D721Med (cell line): Measurements from ENCODE around the gene COL12A1.

Source experiments
- DNase-seq: peaks from one replicate; pipeline ENCODE4 v3.0.0; 2011; ENCODE audit warnings: low spot score; ENCODE audit not compliant: insufficient read length
- FAIRE-seq: peaks from 2 replicates; lab custom pipeline; 2011; peaks lifted over from hg19 to GRCh38; lab: Jason Lieb, UNC
- CTCF ChIP-seq: IDR thresholded peaks from 2 replicates; pipeline ENCODE4 v1.5.1; 2012; ENCODE audit warnings: mild to moderate bottlenecking, control low read depth; ENCODE audit not compliant: insufficient read depth; ENCODE audit errors: missing control alignments

The COL12A1 gene

DNA sequence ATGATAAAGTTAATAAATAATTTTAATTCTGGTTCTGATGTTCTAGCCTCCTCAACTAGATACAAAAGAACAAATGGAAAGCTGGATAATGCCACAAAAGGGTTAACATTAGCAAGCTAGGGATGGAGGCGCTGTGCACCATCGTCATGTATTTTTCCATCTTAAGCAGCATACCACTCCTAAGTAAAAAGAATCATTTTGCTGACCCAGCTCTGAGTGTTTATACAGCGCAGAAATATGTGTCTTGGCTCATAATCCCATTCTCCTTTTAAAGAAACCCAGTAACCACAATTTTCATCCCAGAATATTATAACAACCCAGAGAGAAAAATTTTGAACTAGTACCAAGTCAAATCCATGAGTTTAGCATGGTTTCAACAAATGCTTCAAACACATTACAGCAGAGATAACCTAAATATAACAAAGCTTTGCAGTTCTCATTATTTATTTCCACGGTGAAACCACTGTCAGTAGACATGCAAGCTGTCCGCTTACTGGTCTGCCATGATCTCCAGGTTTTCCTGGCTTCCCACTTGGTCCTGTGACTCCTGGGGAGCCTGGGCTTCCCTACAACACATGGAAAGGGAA, 111.1 kb downstream of the COL12A1 start:
- no peak for TF ChIP-seq CTCF
- DNase-seq (no peak), FAIRE-seq (no peak)

GRCh38 chr6:75091467-75092190, 114.2 kb downstream of the COL12A1 start:
- DNase-seq (no peak), FAIRE-seq (no peak)
- TF ChIP-seq CTCF: no peak

DNA sequence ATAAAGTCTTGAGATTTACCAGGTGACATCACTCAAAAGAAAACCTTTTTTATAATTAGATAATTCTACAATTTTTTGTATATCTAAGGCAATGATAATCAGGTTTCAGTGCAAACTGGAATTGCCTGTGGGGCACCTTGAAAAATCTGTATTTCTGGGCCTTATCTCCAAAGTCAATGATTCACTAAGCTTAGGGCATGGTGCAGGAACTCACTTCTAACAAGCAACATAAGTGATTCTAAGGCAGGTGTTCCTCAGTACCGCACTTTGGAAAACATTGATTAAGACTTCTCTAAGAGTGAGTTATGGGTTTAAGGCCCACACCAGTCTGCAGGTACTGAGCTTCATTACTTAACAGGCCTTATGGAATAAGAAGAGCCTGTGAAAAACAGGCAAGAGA, 115.3 kb downstream of the COL12A1 start:
- no peak for TF ChIP-seq CTCF
- no peak for DNase-seq
- FAIRE-seq: no peak

GRCh38 chr6:75089921-75090320, 115.9 kb downstream of the COL12A1 start:
- FAIRE-seq (no peak), DNase-seq (no peak)
- TF ChIP-seq CTCF: no peak

DNA sequence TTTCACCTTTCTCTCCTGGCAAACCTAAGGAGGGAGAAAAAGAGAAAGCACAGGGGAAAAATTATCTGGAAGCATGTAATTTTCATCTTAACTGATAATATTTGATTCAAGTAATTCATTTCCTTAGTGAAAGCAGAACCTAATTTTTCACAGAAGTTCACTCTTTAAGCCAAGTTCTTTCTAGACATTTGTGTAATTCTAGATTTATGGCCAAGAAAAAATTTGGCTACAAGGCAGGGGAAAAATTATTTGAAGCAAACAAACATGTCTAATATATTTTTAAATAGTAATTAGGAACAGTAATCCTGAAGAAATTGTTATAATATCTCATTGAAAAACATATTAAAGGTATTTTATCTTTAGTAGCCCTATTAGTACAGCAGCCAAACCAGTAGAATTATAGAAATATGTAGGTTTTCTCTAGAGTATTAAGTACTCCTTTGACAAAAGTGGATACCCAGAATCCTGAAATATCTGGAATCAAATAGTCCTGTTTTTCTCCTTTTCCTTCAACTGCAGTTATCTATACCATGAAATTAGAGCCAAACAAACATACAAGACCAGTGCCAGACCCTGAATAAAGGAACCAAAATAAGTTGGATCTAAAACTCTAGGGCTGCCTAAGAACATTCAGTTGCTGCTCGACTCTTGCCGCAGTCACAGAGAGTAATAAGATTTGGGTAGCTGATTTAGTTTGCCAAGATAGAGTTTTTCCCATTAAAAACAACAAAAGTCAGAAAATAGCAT, 116.5 kb downstream of the COL12A1 start:
- DNase-seq (no peak), FAIRE-seq (no peak)
- no peak for TF ChIP-seq CTCF

GRCh38 chr6:75085931-75086635, 119.8 kb downstream of the COL12A1 start:
- no peak for FAIRE-seq
- no peak for DNase-seq
- no peak for TF ChIP-seq CTCF
